RWPE2 (cell line): ENCODE measurements around the gene JPT2.

ENCODE experiments used
- ATAC-seq: fragments of 200-7000 bp; cut with Tn5 transposase; 3 replicates; pipeline ENCODE4 v1.9.1; 2021; ENCODE audit warnings: low read depth
- DNase-seq: peaks from one replicate; pipeline ENCODE4 v3.0.0-alpha.2; 2020; ENCODE audit warnings: low spot score
- H3K27ac ChIP-seq: fragments of 450-650 bp; 2 replicates; pipeline ENCODE4 v1.5.1; 2017; ENCODE audit warnings: mild to moderate bottlenecking; ENCODE audit not compliant: poor library complexity, severe bottlenecking
- H3K27me3 ChIP-seq: fragments of 250-450 bp; sonication (Bioruptor Pico); 2 replicates; pipeline ENCODE4 v1.5.1; 2021; ENCODE audit warnings: mild to moderate bottlenecking, moderate library complexity; ENCODE audit not compliant: insufficient read depth, poor library complexity, severe bottlenecking
- H3K36me3 ChIP-seq: fragments of 250-450 bp; sonication (Bioruptor Pico); 2 replicates; pipeline ENCODE4 v1.5.1; 2020; ENCODE audit warnings: low read depth, mild to moderate bottlenecking, moderate library complexity
- H3K4me1 ChIP-seq: fragments of 250-450 bp; sonication (Bioruptor Pico); 2 replicates; pipeline ENCODE4 v1.5.1; 2021; ENCODE audit warnings: mild to moderate bottlenecking, moderate library complexity; ENCODE audit not compliant: insufficient read depth, poor library complexity, severe bottlenecking
- H3K4me3 ChIP-seq: fragments of 250-450 bp; sonication (Bioruptor Pico); 2 replicates; pipeline ENCODE4 v1.5.1; 2021; ENCODE audit warnings: mild to moderate bottlenecking, moderate library complexity; ENCODE audit not compliant: severe bottlenecking
- H3K9me3 ChIP-seq: fragments of 250-450 bp; sonication (Bioruptor Pico); 2 replicates; pipeline ENCODE4 v1.5.1; 2021; ENCODE audit warnings: mild to moderate bottlenecking, moderate library complexity; ENCODE audit not compliant: severe bottlenecking
- CTCF ChIP-seq: fragments of 450-650 bp; IDR thresholded peaks from one replicate; pipeline ENCODE4 v1.5.1; 2017; ENCODE audit warnings: mild to moderate bottlenecking, moderate library complexity; ENCODE audit not compliant: poor library complexity, severe bottlenecking

JPT2 gene

GRCh38 chr16:1676661-1677060 lies 1.4 kb upstream of the JPT2 start:
- Histone ChIP-seq H3K36me3 (peaks cover 68% of the 10 kb centered on the region), H3K4me1 (peaks cover 25% of the 10 kb centered on the region), H3K9me3 (no peaks in the 10 kb centered on the region), H3K27ac (no peak overlapping the region), H3K27me3 (no peaks in the 10 kb centered on the region), H3K4me3 (no peak overlapping the region)
- no peak for TF ChIP-seq CTCF
- no peak for ATAC-seq
- DNase-seq, result no peak

GRCh38 chr16:1677339-1677738 lies 740 bp upstream of the JPT2 start:
- Histone ChIP-seq H3K27ac (no peak overlapping the region), H3K36me3 (peaks cover 61% of the 10 kb centered on the region)

GRCh38 chr16:1678500-1679098 lies 520 bp downstream of the JPT2 start:
- no peaks in the 10 kb centered on the region for H3K27me3 ChIP-seq
- H3K4me3 ChIP-seq, result peak overlapping the region; percentile 61
- H3K4me1 ChIP-seq, result peaks cover 25% of the 10 kb centered on the region
- H3K36me3 ChIP-seq, result peaks cover 66% of the 10 kb centered on the region
- peak; percentile 11 for TF ChIP-seq CTCF
- ATAC-seq (peak; percentile 8), DNase-seq (peak; percentile 73)
- peak overlapping the region; percentile 99 for H3K27ac ChIP-seq
- no peaks in the 10 kb centered on the region for H3K9me3 ChIP-seq

More at GRCh38 chr16:1677339-1677738, 740 bp upstream of the JPT2 start:
- Histone ChIP-seq H3K4me1 (peaks cover 25% of the 10 kb centered on the region), H3K9me3 (no peaks in the 10 kb centered on the region), H3K4me3 (peak overlapping the region; percentile 61), H3K27me3 (no peaks in the 10 kb centered on the region)
- ATAC-seq, result no peak
- no peak for TF ChIP-seq CTCF
- no peak for DNase-seq

GRCh38 chr16:1680361-1680760 lies 2.3 kb downstream of the JPT2 start:
- Histone ChIP-seq H3K9me3 (no peaks in the 10 kb centered on the region), H3K36me3 (peaks cover 69% of the 10 kb centered on the region), H3K27me3 (no peaks in the 10 kb centered on the region), H3K27ac (peak overlapping the region; percentile 99), H3K4me3 (no peak overlapping the region), H3K4me1 (peaks cover 20% of the 10 kb centered on the region)
- DNase-seq (no peak), ATAC-seq (no peak)
- no peak for TF ChIP-seq CTCF

DNA sequence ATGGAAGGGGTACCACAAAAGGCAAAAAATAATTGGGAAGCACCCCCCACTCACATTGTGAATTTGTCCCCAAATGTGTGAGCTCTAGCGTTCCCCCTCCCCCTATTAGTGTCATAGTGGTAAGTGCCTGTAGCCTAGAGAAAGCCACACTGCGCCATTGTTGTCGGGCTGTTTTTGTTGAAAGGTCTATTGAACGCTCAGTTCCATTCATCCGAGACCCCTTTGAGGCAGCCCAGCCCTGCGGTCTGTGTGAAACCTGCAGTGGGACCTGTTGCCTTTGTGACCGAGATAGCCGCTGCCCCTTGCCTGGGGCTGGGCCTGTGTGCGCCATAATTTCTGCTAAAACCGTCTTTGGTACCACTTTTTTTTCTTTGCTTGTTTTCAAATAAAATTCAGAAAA lies 3.0 kb downstream of the JPT2 start:
- H3K4me3 ChIP-seq, result no peak overlapping the region
- H3K4me1 ChIP-seq, result peaks cover 24% of the 10 kb centered on the region
- peak overlapping the region; percentile 99 for H3K27ac ChIP-seq
- H3K9me3 ChIP-seq, result no peaks in the 10 kb centered on the region
- no peaks in the 10 kb centered on the region for H3K27me3 ChIP-seq
- DNase-seq (no peak), ATAC-seq (no peak)
- TF ChIP-seq CTCF, result no peak
- peaks cover 69% of the 10 kb centered on the region for H3K36me3 ChIP-seq
